ENCODE data around the gene SMIM17. TPM values are rescaled to one million over a fixed set of nuclear protein-coding genes. Genes with fewer than 3 reads are reported as not detected.

The SMIM17 gene
- total and polyA plus RNA-seq, 2 of the 13 experiments (the other 11 are each of a cell fraction or from before 2014, with no cell fraction given), result 0.21 to 0.53 TPM

DNA sequence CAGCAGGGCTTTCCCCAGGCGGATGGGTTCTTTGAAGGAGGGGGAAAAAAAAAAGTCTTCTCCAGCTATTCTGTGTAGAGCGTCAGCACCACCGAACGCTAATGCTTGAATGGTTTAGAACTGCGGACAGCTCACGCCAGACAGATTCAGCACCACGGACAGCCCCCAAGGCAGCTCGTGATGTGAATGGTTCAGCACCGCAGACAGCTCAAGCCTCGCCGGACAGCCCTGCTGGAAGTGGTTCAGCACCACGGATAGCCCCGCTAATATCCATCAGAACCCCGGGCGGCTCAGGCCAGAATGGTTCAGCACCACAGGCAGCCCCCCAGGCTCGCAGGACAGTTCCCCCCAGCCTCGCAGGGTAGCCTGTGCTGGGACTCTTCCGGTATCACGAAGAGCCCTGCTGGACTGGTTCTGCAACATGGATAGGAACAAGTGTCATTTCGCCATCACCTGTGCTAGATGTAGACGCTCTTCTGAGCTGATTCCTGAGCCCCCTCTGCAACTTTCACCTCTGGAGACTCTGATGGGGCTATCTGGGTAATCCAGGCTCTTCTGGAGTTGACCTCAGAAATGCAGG, 4.9 kb upstream of the SMIM17 start (continued):
- TF ChIP-seq, protein P1, sequence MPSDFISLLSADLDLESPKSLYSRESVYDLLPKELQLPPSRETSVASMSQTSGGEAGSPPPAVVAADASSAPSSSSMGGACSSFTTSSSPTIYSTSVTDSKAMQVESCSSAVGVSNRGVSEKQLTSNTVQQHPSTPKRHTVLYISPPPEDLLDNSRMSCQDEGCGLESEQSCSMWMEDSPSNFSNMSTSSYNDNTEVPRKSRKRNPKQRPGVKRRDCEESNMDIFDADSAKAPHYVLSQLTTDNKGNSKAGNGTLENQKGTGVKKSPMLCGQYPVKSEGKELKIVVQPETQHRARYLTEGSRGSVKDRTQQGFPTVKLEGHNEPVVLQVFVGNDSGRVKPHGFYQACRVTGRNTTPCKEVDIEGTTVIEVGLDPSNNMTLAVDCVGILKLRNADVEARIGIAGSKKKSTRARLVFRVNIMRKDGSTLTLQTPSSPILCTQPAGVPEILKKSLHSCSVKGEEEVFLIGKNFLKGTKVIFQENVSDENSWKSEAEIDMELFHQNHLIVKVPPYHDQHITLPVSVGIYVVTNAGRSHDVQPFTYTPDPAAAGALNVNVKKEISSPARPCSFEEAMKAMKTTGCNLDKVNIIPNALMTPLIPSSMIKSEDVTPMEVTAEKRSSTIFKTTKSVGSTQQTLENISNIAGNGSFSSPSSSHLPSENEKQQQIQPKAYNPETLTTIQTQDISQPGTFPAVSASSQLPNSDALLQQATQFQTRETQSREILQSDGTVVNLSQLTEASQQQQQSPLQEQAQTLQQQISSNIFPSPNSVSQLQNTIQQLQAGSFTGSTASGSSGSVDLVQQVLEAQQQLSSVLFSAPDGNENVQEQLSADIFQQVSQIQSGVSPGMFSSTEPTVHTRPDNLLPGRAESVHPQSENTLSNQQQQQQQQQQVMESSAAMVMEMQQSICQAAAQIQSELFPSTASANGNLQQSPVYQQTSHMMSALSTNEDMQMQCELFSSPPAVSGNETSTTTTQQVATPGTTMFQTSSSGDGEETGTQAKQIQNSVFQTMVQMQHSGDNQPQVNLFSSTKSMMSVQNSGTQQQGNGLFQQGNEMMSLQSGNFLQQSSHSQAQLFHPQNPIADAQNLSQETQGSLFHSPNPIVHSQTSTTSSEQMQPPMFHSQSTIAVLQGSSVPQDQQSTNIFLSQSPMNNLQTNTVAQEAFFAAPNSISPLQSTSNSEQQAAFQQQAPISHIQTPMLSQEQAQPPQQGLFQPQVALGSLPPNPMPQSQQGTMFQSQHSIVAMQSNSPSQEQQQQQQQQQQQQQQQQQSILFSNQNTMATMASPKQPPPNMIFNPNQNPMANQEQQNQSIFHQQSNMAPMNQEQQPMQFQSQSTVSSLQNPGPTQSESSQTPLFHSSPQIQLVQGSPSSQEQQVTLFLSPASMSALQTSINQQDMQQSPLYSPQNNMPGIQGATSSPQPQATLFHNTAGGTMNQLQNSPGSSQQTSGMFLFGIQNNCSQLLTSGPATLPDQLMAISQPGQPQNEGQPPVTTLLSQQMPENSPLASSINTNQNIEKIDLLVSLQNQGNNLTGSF (CRISPR knock-in tag; IDR thresholded peaks at IDR 0.05), result peak; percentile 100
- TF ChIP-seq BCL6 (CRISPR knock-in tag; IDR thresholded peaks at IDR 0.05), result peak; percentile 79
- peak; percentile 97 for TF ChIP-seq ZBTB39 (CRISPR knock-in tag; IDR thresholded peaks at IDR 0.05)
- no peak for TF ChIP-seq CEBPB (IDR thresholded peaks at IDR 0.05; ENCODE audit: borderline replicate concordance, low read depth, low read length)
- peak; percentile 84; the same call in 1 of the 2 replicates for TF ChIP-seq ZNF775 (CRISPR knock-in tag; IDR thresholded peaks at IDR 0.05; ENCODE audit: borderline replicate concordance)
- TF ChIP-seq SP1 (IDR thresholded peaks at IDR 0.05), result no peak
- peak; percentile 83 for TF ChIP-seq SP1 (CRISPR knock-in tag; IDR thresholded peaks at IDR 0.05)
- peak; percentile 100 for TF ChIP-seq SALL1 (CRISPR knock-in tag; IDR thresholded peaks at IDR 0.05)
- TF ChIP-seq DBP (CRISPR knock-in tag; IDR thresholded peaks at IDR 0.05; ENCODE audit: not compliant biosample characterization), result peak; percentile 100
- no peak for TF ChIP-seq U2AF1 (optimal IDR thresholded peaks at IDR 0.05; ENCODE audit: low read depth, low read length)
- peak; percentile 41; the same call in 1 of the 2 replicates for TF ChIP-seq PBX2 (CRISPR knock-in tag; IDR thresholded peaks at IDR 0.05)
- no peak for TF ChIP-seq ZNF513 (CRISPR knock-in tag; conservative IDR thresholded peaks at IDR 0.05)
- TF ChIP-seq ZBTB26 (CRISPR knock-in tag; IDR thresholded peaks at IDR 0.05; ENCODE audit: borderline replicate concordance), result peak; percentile 98
- TF ChIP-seq MIER3 (CRISPR knock-in tag; IDR thresholded peaks at IDR 0.05; ENCODE audit: borderline replicate concordance), result peak; percentile 98
- peak; percentile 100 for TF ChIP-seq KDM5B (CRISPR knock-in tag; IDR thresholded peaks at IDR 0.05; ENCODE audit: borderline replicate concordance)
- TF ChIP-seq TBX2 (CRISPR knock-in tag; IDR thresholded peaks at IDR 0.05; ENCODE audit: borderline replicate concordance), result peak; percentile 98
- TF ChIP-seq KDM1A (CRISPR knock-in tag; IDR thresholded peaks at IDR 0.05), result no peak

Measured in HepG2 (cell line).